Measurements from ENCODE around the gene NEGR1. TPM values are rescaled to one million over a fixed set of nuclear protein-coding genes. Genes with fewer than 3 reads are reported as not detected.

The NEGR1 gene
- total RNA-seq, 4 donors from 2014 or later: 4.1 to 12.4 (median 10.2) TPM

DNA sequence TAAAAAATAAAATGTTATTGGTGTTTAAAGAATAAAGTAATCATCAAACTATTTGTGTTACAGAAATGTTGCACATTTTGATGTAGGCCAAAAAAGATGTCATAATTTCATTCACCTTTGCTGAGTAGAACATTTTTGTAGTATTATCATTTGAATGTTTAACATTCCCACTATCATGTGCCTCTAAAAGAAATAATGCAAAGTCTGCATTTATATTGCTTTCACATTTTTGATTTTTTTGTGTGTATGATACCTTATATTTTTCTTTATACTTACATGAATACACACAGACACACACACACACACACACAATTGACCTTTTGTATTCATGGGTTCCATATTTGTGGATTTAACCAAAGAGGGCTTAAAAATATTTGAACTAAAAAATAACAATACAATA, 657.3 kb downstream of the NEGR1 start:
- H3K27ac ChIP-seq: no peak overlapping the region
- no peak for DNase-seq
- no peak overlapping the region for H3K4me3 ChIP-seq (replicated peaks in 1 of 3)
- TF ChIP-seq POLR2A (IDR thresholded peaks at IDR 0.05): no peak
- TF ChIP-seq, protein P1, sequence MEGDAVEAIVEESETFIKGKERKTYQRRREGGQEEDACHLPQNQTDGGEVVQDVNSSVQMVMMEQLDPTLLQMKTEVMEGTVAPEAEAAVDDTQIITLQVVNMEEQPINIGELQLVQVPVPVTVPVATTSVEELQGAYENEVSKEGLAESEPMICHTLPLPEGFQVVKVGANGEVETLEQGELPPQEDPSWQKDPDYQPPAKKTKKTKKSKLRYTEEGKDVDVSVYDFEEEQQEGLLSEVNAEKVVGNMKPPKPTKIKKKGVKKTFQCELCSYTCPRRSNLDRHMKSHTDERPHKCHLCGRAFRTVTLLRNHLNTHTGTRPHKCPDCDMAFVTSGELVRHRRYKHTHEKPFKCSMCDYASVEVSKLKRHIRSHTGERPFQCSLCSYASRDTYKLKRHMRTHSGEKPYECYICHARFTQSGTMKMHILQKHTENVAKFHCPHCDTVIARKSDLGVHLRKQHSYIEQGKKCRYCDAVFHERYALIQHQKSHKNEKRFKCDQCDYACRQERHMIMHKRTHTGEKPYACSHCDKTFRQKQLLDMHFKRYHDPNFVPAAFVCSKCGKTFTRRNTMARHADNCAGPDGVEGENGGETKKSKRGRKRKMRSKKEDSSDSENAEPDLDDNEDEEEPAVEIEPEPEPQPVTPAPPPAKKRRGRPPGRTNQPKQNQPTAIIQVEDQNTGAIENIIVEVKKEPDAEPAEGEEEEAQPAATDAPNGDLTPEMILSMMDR (IDR thresholded peaks at IDR 0.05): no peak
- H3K27me3 ChIP-seq: no peaks in the 10 kb centered on the region
- H3K9me3 ChIP-seq: no peaks in the 10 kb centered on the region
- H3K4me1 ChIP-seq: no peaks in the 10 kb centered on the region
- no peaks in the 10 kb centered on the region for H3K36me3 ChIP-seq
- intact Hi-C loops (cut with DNase I): no loop called here

DNA sequence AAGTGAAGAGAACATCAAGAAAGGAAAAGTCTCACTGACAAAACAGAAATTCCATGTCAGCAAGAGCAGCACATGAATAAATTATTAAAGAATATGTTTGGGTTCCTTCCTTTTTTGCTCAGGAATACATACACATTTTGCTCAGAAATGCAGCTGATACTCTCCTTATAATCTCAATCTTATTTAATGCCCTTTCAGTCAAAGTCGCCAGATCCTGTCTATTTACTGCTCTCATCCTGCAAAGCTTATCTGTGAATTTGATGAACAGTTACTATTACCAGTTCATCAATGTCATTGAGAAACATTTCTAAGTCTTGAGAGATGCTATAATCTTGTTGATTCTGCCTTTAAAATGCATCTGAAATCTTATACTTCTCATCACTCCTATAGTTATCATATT, 658.5 kb downstream of the NEGR1 start:
- WGBS, 2 donors: 93 to 96% methylated on average over 1 of the region's 1 CpG
- no peaks in the 10 kb centered on the region for H3K27me3 ChIP-seq
- intact Hi-C loops (cut with DNase I): no loop called here
- no peaks in the 10 kb centered on the region for H3K4me1 ChIP-seq
- no peaks in the 10 kb centered on the region for H3K36me3 ChIP-seq
- no peaks in the 10 kb centered on the region for H3K9me3 ChIP-seq
- H3K27ac ChIP-seq: no peak overlapping the region
- no peak overlapping the region for H3K4me3 ChIP-seq (replicated peaks in 1 of 3)
- DNase-seq: no peak
- TF ChIP-seq POLR2A (IDR thresholded peaks at IDR 0.05): no peak
- TF ChIP-seq, protein P1 (IDR thresholded peaks at IDR 0.05): no peak

DNA sequence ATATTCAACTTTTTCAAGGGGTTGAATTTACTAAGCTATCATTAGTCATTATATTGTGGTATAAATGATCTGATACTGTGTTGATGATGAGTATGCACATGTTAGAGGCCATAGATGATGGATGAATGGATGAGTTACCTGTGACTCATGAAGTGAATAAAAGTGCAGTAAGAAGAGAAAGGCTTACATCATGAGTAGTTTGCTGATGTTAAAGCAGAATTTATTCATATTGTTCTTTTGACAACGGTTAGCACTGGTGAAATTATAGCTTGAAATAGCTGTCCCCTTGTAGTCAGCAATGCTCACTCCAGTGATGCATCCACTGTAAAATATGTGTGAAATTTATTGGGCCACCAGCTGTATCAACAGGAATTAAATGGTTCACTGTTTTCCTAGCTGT, 660.6 kb downstream of the NEGR1 start:
- intact Hi-C loops (cut with DNase I): no loop called here
- TF ChIP-seq POLR2A (IDR thresholded peaks at IDR 0.05): no peak
- TF ChIP-seq, protein P1 (IDR thresholded peaks at IDR 0.05): no peak
- no peaks in the 10 kb centered on the region for H3K4me1 ChIP-seq
- DNase-seq: no peak
- H3K4me3 ChIP-seq (replicated peaks in 1 of 3): no peak overlapping the region
- WGBS, 2 donors: 84 to 85% methylated on average over 1 of the region's 1 CpG
- H3K27me3 ChIP-seq: no peaks in the 10 kb centered on the region
- no peaks in the 10 kb centered on the region for H3K36me3 ChIP-seq
- H3K27ac ChIP-seq: no peak overlapping the region
- H3K9me3 ChIP-seq: no peaks in the 10 kb centered on the region

DNA sequence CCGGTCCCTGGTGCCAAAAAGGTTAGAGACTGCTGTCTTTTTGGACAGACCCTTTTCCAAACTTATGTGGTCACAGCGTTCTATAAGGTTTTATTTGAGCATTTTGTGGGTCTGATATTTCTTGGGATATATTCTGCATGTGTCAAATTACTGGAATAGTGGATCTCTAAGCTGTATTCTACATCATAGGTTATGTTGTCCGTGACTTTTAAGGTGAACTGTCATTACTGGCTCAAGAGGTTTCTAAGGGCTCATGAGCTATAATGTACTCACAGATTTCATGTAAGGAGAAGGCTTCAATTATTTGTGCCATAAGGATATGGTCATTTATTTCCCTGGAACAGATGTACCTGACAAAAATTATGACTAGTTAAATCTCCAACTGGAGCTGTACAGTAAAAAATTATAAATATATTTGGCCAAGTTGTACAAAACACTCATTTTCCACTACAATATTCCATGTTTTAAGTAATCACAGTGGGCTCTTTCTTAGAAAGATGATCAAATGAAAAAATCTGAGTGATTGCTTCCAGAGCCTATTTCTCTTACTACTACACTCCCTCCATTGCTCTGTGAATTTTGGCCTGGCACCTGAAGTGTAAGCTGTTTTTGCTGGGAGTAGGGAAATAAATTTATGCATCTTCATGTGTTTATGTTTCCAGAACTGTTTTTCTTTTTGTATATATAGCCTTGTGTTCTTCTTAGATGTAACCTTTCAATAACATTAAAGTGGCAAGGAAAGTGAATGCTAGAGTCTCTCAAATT, 663.4 kb downstream of the NEGR1 start:
- whole genome bisulfite sequencing, 2 donors: 88 to 91% methylated on average over 3 of the region's 3 CpGs

DNA sequence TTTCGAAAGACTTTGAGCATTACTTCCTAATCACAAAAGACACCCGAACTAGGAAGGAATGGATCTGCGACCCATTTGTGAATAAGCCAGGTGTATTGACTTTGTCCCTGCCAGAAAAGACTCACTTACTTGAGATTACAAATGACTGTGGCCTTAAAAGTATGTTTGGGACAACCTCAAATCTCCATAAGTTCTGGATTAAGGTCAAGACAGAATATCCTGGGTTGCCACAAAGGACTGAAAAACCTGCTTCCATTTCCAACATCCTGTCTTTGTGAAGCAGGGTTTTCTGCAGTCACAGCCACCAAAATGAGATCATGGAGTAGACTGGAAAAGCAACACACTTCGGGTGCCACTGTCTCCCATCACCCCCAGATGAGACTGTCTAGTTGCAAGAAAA, 664.1 kb downstream of the NEGR1 start:
- Histone ChIP-seq H3K27me3 (no peaks in the 10 kb centered on the region), H3K9me3 (no peaks in the 10 kb centered on the region), H3K4me1 (no peaks in the 10 kb centered on the region), H3K36me3 (no peaks in the 10 kb centered on the region), H3K4me3 (replicated peaks in 1 of 3) (no peak overlapping the region), H3K27ac (no peak overlapping the region)
- no peak for DNase-seq
- 86 to 91% methylated on average over 4 of the region's 4 CpGs for WGBS, 2 donors
- TF ChIP-seq, protein P1 (IDR thresholded peaks at IDR 0.05): no peak
- intact Hi-C loops (cut with DNase I): no loop called here

More for the DNA sequence above, 663.4 kb downstream of the NEGR1 start:
- intact Hi-C loops (cut with DNase I): no loop called here
- no peaks in the 10 kb centered on the region for H3K36me3 ChIP-seq
- DNase-seq: no peak
- H3K4me1 ChIP-seq: no peaks in the 10 kb centered on the region
- no peaks in the 10 kb centered on the region for H3K27me3 ChIP-seq
- H3K9me3 ChIP-seq: no peaks in the 10 kb centered on the region
- no peak overlapping the region for H3K27ac ChIP-seq
- TF ChIP-seq POLR2A (IDR thresholded peaks at IDR 0.05): no peak
- TF ChIP-seq, protein P1 (IDR thresholded peaks at IDR 0.05): no peak
- no peak overlapping the region for H3K4me3 ChIP-seq (replicated peaks in 1 of 3)

Data from thyroid gland (tissue), 4 donors.